GM12878 (cell line): Measurements from ENCODE around the gene DOK7.

Source experiments
- JUNB ChIP-seq: IDR thresholded peaks from 2 replicates; pipeline ENCODE4 v1.6.1; 2016; ENCODE audit warnings: antibody characterized with exemption, mild to moderate bottlenecking
- ZNF274 ChIP-seq: IDR thresholded peaks from one replicate; pipeline ENCODE4 v1.8.0; 2011; ENCODE audit not compliant: insufficient read length, insufficient read depth

GRCh38 chr4:3519468-3520264 lies 56.6 kb downstream of the DOK7 start:
- TF ChIP-seq ZNF274 (no peak), JUNB (no peak)
